ENCODE measurements around the gene COL4A1. TPM values are rescaled to one million over a fixed set of nuclear protein-coding genes. Genes with fewer than 3 reads are reported as not detected.

COL4A1 gene
- total and polyA plus RNA-seq, 2 donors from 2014 or later, result 53.0 to 218 TPM

DNA sequence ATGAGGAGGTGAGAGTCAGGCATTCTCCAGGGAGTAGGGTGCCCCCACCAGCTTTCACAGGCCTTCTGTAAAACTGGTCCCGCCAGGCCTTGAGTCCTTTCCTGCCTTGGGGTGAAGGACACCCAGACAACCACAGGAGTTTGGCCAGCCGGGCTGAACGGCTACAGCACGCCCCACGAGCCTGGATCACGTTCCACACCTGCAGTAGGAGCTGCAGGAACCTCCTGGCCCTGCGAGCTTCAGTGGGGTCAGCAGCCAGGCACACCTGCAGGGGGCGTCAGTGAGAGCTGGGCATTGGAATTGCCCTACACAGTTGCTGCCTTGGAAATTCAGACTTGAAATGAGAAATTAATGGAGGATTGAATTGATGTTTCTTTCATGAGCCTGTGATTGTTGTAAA lies 45.8 kb upstream of the COL4A1 start:
- TF ChIP-seq, protein P1, sequence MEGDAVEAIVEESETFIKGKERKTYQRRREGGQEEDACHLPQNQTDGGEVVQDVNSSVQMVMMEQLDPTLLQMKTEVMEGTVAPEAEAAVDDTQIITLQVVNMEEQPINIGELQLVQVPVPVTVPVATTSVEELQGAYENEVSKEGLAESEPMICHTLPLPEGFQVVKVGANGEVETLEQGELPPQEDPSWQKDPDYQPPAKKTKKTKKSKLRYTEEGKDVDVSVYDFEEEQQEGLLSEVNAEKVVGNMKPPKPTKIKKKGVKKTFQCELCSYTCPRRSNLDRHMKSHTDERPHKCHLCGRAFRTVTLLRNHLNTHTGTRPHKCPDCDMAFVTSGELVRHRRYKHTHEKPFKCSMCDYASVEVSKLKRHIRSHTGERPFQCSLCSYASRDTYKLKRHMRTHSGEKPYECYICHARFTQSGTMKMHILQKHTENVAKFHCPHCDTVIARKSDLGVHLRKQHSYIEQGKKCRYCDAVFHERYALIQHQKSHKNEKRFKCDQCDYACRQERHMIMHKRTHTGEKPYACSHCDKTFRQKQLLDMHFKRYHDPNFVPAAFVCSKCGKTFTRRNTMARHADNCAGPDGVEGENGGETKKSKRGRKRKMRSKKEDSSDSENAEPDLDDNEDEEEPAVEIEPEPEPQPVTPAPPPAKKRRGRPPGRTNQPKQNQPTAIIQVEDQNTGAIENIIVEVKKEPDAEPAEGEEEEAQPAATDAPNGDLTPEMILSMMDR (IDR thresholded peaks at IDR 0.05; ENCODE audit: borderline replicate concordance, extremely low read depth, insufficient read depth), result no peak
- Histone ChIP-seq H3K9me3 (ENCODE audit: control insufficient read depth in 2 of 3, insufficient read depth in 1 of 3, low read length in 3 of 3) (no peaks in the 10 kb centered on the region), H3K36me3 (ENCODE audit: control insufficient read depth in 2 of 3, insufficient read depth in 3 of 3, low read length in 3 of 3) (no peaks in the 10 kb centered on the region), H3K27ac (ENCODE audit: low read depth in 2 of 2, low read length in 2 of 2) (no peak overlapping the region), H3K9ac (ENCODE audit: low read length in 3 of 3) (no peak overlapping the region), H3K4me3 (ENCODE audit: low read length in 3 of 3) (no peak overlapping the region), H3K4me1 (ENCODE audit: control insufficient read depth in 2 of 3, insufficient read depth in 2 of 3, low read depth in 1 of 3, low read length in 3 of 3) (peaks cover 0 to 20% (median 13%) of the 10 kb centered on the region in 3 donors), H3K27me3 (ENCODE audit: control insufficient read depth, insufficient read depth, low read length) (no peaks in the 10 kb centered on the region)
- intact Hi-C loops (cut with DNase I), result no loop called here
- FAIRE-seq (no peak), DNase-seq (no peak)

- Histone ChIP-seq H3K4me3 (ENCODE audit: low read length in 3 of 3) (no peak overlapping the region), H3K9ac (ENCODE audit: low read length in 3 of 3) (no peak overlapping the region), H3K36me3 (ENCODE audit: control insufficient read depth in 2 of 3, insufficient read depth in 3 of 3, low read length in 3 of 3) (no peaks in the 10 kb centered on the region), H3K27me3 (ENCODE audit: control insufficient read depth, insufficient read depth, low read length) (no peaks in the 10 kb centered on the region), H3K9me3 (ENCODE audit: control insufficient read depth in 2 of 3, insufficient read depth in 1 of 3, low read length in 3 of 3) (no peaks in the 10 kb centered on the region), H3K4me1 (ENCODE audit: control insufficient read depth in 2 of 3, insufficient read depth in 2 of 3, low read depth in 1 of 3, low read length in 3 of 3) (peaks cover 0 to 28% (median 22%) of the 10 kb centered on the region in 3 donors), H3K27ac (ENCODE audit: low read depth in 2 of 2, low read length in 2 of 2) (no peak overlapping the region)
- TF ChIP-seq, protein P1 (IDR thresholded peaks at IDR 0.05; ENCODE audit: borderline replicate concordance, extremely low read depth, insufficient read depth), result no peak
- FAIRE-seq (no peak), DNase-seq (no peak)
- intact Hi-C loops (cut with DNase I), result no loop called here
Observed at GRCh38 chr13:110351636-110352420, 44.9 kb upstream of the COL4A1 start.

DNA sequence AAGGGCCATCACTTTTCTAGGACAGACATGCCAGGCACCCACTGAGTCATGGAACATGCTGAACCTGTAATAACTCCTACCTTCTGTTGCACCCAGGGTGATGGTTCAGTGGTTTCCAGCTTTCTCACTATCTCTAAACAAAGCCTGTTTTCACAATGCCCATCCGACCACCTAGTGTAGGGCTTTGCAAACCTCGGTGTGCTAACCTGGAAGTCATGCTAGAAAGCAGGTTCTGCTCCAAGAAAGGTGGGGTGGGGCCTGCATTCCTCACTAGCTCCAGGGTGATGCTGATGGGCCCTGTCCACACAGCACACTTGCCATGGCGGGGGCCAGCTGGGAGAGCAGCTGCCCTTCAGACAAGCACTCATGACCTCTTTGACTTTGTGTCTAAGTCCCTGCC lies 43.6 kb upstream of the COL4A1 start:
- Histone ChIP-seq H3K9ac (ENCODE audit: low read length in 3 of 3) (peak overlapping the region in 1 of 3 donors; percentile 10), H3K36me3 (ENCODE audit: control insufficient read depth in 2 of 3, insufficient read depth in 3 of 3, low read length in 3 of 3) (no peaks in the 10 kb centered on the region), H3K27me3 (ENCODE audit: control insufficient read depth, insufficient read depth, low read length) (no peaks in the 10 kb centered on the region), H3K4me3 (ENCODE audit: low read length in 3 of 3) (no peak overlapping the region), H3K9me3 (ENCODE audit: control insufficient read depth in 2 of 3, insufficient read depth in 1 of 3, low read length in 3 of 3) (no peaks in the 10 kb centered on the region), H3K4me1 (ENCODE audit: control insufficient read depth in 2 of 3, insufficient read depth in 2 of 3, low read depth in 1 of 3, low read length in 3 of 3) (peaks cover 0 to 26% (median 22%) of the 10 kb centered on the region in 3 donors), H3K27ac (ENCODE audit: low read depth in 2 of 2, low read length in 2 of 2) (no peak overlapping the region)
- no peak for FAIRE-seq
- intact Hi-C loops (cut with DNase I), result no loop called here
- DNase-seq, result no peak
- TF ChIP-seq, protein P1 (IDR thresholded peaks at IDR 0.05; ENCODE audit: borderline replicate concordance, extremely low read depth, insufficient read depth), result no peak
